HepG2 (cell line): ENCODE data around the gene LAMB3.

Experiments
- ESRRA ChIP-seq: sonication (generic); formaldehyde crosslinking; IDR thresholded peaks from 2 replicates; pipeline ENCODE4 v1.5.1; 2020; ENCODE audit warnings: mild to moderate bottlenecking, low read depth, missing genetic modification reagents
- KLF15 ChIP-seq: sonication (generic); formaldehyde crosslinking; IDR thresholded peaks from 2 replicates; pipeline ENCODE4 v1.8.1; 2023; ENCODE audit warnings: borderline replicate concordance, mild to moderate bottlenecking, inconsistent platforms, missing genetic modification reagents, mixed read lengths
- MAFF ChIP-seq: IDR thresholded peaks from 2 replicates; pipeline ENCODE4 v1.6.1; 2011; ENCODE audit warnings: low read depth, low read length, improper control_type of control experiment
- YY1 ChIP-seq: IDR thresholded peaks from 2 replicates; pipeline ENCODE4 v1.6.1; 2011; ENCODE audit warnings: low read length, low read depth, moderate library complexity, mild to moderate bottlenecking; ENCODE audit not compliant: insufficient read depth, insufficient replicate concordance
- TF ChIP-seq, protein P1 (sequence below): sonication (generic); formaldehyde crosslinking; IDR thresholded peaks from 2 replicates; pipeline ENCODE4 v1.5.0; 2020; ENCODE audit warnings: mild to moderate bottlenecking, missing genetic modification reagents, moderate library complexity

GRCh38 chr1:209674957-209675564 lies 22.8 kb upstream of the LAMB3 start, which contains the start of gene G0S2:
- TF ChIP-seq YY1 (no peak), MAFF (no peak), KLF15 (CRISPR knock-in tag) (no peak), ESRRA (no peak)
- TF ChIP-seq, protein P1, sequence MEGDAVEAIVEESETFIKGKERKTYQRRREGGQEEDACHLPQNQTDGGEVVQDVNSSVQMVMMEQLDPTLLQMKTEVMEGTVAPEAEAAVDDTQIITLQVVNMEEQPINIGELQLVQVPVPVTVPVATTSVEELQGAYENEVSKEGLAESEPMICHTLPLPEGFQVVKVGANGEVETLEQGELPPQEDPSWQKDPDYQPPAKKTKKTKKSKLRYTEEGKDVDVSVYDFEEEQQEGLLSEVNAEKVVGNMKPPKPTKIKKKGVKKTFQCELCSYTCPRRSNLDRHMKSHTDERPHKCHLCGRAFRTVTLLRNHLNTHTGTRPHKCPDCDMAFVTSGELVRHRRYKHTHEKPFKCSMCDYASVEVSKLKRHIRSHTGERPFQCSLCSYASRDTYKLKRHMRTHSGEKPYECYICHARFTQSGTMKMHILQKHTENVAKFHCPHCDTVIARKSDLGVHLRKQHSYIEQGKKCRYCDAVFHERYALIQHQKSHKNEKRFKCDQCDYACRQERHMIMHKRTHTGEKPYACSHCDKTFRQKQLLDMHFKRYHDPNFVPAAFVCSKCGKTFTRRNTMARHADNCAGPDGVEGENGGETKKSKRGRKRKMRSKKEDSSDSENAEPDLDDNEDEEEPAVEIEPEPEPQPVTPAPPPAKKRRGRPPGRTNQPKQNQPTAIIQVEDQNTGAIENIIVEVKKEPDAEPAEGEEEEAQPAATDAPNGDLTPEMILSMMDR (CRISPR knock-in tag): no peak
